PFSK-1 (cell line): ENCODE results near the gene ADAMTS3.

Experiments used
- FOXP2 ChIP-seq: optimal IDR thresholded peaks from 2 replicates; pipeline ENCODE3; 2011; ENCODE audit warnings: borderline replicate concordance, control low read depth, inconsistent platforms; ENCODE audit not compliant: insufficient read depth; ENCODE audit errors: extremely low read length, extremely low read depth
- POLR2AphosphoS5 ChIP-seq: IDR thresholded peaks from 2 replicates; pipeline ENCODE4 v1.6.1; 2012; ENCODE audit warnings: low read depth, mild to moderate bottlenecking, control low read depth, low read length, moderate library complexity
- SIN3A ChIP-seq: IDR thresholded peaks from 2 replicates; pipeline ENCODE4 v1.6.1; 2012; ENCODE audit warnings: mild to moderate bottlenecking, low read length, moderate library complexity, borderline replicate concordance; ENCODE audit not compliant: insufficient read depth
- TAF1 ChIP-seq: IDR thresholded peaks from 2 replicates; pipeline ENCODE4 v1.6.1; 2012; ENCODE audit warnings: low read length, control low read depth, borderline replicate concordance; ENCODE audit not compliant: insufficient read depth
- TF ChIP-seq, protein P1 (sequence below), 2 experiments: IDR thresholded peaks; 2 replicates each; pipeline versions ENCODE4 v1.6.1 to v1.8.0; 2011 to 2012; ENCODE audit warnings: low read depth in 2 of 2, low read length in 2 of 2, control low read depth in 1 of 2, inconsistent platforms in 1 of 2, mild to moderate bottlenecking in 1 of 2, moderate library complexity in 1 of 2; ENCODE audit not compliant: insufficient read depth in 1 of 2

The ADAMTS3 gene

DNA sequence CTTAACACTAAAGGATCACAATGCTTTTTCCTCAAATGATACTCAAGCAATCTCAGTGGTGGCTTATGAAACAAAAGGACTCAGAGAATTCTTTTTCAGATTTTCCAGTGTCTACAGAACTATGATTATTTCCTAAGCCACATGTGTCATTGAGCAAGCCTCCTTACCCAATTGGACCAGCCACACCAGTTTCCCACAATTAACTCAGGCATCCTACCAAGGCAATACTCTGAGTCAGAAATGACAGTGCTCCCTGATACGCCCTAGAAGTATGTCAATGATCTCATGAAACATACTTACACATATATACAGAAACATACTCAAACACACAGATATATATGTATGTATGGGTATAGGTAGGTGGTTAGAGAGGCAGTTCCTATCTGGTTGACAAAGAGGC lies 4.8 kb downstream of the ADAMTS3 start:
- no peak for TF ChIP-seq FOXP2
- TF ChIP-seq, protein P1, sequence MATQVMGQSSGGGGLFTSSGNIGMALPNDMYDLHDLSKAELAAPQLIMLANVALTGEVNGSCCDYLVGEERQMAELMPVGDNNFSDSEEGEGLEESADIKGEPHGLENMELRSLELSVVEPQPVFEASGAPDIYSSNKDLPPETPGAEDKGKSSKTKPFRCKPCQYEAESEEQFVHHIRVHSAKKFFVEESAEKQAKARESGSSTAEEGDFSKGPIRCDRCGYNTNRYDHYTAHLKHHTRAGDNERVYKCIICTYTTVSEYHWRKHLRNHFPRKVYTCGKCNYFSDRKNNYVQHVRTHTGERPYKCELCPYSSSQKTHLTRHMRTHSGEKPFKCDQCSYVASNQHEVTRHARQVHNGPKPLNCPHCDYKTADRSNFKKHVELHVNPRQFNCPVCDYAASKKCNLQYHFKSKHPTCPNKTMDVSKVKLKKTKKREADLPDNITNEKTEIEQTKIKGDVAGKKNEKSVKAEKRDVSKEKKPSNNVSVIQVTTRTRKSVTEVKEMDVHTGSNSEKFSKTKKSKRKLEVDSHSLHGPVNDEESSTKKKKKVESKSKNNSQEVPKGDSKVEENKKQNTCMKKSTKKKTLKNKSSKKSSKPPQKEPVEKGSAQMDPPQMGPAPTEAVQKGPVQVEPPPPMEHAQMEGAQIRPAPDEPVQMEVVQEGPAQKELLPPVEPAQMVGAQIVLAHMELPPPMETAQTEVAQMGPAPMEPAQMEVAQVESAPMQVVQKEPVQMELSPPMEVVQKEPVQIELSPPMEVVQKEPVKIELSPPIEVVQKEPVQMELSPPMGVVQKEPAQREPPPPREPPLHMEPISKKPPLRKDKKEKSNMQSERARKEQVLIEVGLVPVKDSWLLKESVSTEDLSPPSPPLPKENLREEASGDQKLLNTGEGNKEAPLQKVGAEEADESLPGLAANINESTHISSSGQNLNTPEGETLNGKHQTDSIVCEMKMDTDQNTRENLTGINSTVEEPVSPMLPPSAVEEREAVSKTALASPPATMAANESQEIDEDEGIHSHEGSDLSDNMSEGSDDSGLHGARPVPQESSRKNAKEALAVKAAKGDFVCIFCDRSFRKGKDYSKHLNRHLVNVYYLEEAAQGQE (IDR thresholded peaks at IDR 0.05; ENCODE audit: insufficient read depth in 1 of 2, low read depth in 2 of 2, low read length in 2 of 2) = no peak
- no peak for TF ChIP-seq POLR2AphosphoS5
- no peak for TF ChIP-seq TAF1
- TF ChIP-seq SIN3A = no peak

DNA sequence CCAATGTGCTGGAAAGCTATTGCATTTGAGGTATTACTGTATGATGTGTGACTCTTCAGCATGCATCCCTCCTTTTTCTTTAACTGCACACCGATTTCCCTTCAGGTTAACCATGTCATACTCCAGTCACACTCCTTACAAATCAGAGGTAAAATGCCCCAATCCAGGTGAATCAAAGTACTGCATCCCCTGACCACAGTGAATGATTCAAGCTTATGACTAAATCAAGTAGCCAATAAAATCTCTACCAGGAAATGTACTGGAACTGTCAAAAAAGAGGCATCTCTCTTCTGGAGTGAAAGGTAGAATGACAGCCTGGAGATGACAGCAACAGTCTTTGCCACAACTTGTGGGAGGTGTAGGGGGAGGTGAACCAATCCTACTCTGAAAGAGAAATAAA lies 10.4 kb downstream of the ADAMTS3 start:
- TF ChIP-seq, protein P1 (IDR thresholded peaks at IDR 0.05; ENCODE audit: insufficient read depth in 1 of 2, low read depth in 2 of 2, low read length in 2 of 2) = no peak
- no peak for TF ChIP-seq SIN3A
- TF ChIP-seq FOXP2 = no peak
- TF ChIP-seq POLR2AphosphoS5 = no peak
- no peak for TF ChIP-seq TAF1

DNA sequence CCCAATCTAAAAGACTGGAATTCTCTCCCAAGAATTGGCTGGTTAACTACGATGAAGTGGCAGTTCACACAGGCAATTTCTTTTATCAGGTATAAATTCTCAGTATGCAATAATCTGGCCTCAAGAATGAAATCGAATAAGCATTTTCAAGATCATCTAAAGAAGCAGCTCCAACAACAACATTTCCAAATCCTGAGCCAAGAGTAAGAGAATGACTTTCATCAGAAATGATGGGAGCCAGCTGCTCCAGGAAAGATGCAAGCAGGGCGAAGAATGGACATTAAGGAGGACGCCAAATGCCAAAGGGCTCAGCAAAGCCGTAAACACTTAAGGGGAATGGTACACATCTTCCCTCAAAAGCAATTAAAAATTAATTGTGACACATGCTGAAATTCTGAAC lies 12.0 kb downstream of the ADAMTS3 start:
- no peak for TF ChIP-seq POLR2AphosphoS5
- no peak for TF ChIP-seq SIN3A
- TF ChIP-seq, protein P1 (IDR thresholded peaks at IDR 0.05; ENCODE audit: insufficient read depth in 1 of 2, low read depth in 2 of 2, low read length in 2 of 2) = no peak
- TF ChIP-seq TAF1 = no peak
- TF ChIP-seq FOXP2 = no peak

DNA sequence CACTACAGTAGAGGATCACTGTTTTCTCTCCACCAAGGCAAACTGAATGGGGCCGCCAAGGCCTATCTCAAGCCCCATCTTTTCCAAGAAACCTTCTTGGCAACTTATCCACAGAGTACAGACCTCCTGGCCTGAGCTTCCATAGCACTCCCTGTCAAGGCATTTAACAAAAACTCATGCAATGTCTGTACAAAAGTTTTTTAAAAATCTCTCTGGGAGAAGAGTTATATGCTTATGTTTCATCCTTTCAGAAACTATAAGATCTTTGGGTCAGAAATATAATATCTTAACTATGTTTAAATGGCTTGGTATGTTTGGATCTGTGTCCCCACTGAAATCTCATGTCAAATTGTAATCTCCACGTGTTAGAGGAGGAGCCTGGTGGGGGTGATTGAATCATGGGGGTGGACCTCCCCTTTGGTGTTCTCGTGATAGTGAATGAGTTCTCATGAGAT lies 13.6 kb downstream of the ADAMTS3 start:
- TF ChIP-seq SIN3A (no peak), FOXP2 (no peak), TAF1 (no peak), POLR2AphosphoS5 (no peak)
- TF ChIP-seq, protein P1 (IDR thresholded peaks at IDR 0.05; ENCODE audit: insufficient read depth in 1 of 2, low read depth in 2 of 2, low read length in 2 of 2) = no peak
